ENCODE data around the gene IGFBP4. TPM values are rescaled to one million over a fixed set of nuclear protein-coding genes. Genes with fewer than 3 reads are reported as not detected.

IGFBP4 gene
- total and polyA plus RNA-seq, 2 of the 13 experiments (the other 11 are each of a cell fraction or from before 2014, with no cell fraction given) = 4.1 to 49.0 TPM

DNA sequence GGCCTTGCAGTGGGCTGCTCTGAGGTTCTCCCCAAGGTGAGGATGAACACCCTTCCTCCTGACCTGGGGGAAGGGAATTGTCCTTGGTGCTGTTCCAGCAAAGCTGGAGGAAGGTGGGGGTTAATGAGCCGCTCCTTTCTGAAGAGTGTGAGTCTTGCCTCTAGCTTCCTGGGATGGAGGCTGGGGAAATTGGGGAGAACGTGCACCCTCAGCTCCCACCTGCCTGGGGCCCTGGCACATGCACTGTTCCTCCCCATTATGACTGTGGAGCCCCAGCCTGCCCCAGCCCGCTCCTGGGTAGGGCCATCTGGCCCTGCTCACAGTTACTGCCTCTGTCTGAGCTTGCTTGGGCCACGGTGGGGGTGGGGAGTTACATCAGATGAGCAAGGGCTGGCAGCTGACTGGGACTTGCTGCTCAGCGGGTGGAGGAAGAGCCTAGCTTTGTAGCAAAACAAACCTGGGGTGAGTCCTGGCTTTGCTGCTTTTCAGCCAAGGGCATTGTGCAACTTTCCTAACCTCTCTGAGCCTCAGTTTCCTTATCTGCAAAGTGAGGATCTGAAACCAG lies 47.1 kb downstream of the IGFBP4 start (continued):
- TF ChIP-seq ZNF792 (CRISPR knock-in tag; IDR thresholded peaks at IDR 0.05) (no peak), ZBTB20 (CRISPR knock-in tag; IDR thresholded peaks at IDR 0.05; ENCODE audit: borderline replicate concordance, low read depth) (no peak), PAF1 (CRISPR knock-in tag; IDR thresholded peaks at IDR 0.05) (no peak), ZNF709 (CRISPR knock-in tag; IDR thresholded peaks at IDR 0.05) (no peak), CHD4 (IDR thresholded peaks at IDR 0.05; ENCODE audit: borderline replicate concordance, low read length) (no peak), ZFP36L1 (CRISPR knock-in tag; IDR thresholded peaks at IDR 0.05) (no peak), TFAP4 (IDR thresholded peaks at IDR 0.05; ENCODE audit: borderline replicate concordance, low read depth) (peak; percentile 35; the same call in 1 of the 2 replicates), ZBTB38 (CRISPR knock-in tag; IDR thresholded peaks at IDR 0.05) (0 out of 2 replicates have a peak, but pooled peaks have one; percentile 29), ZNF34 (CRISPR knock-in tag; IDR thresholded peaks at IDR 0.05; ENCODE audit: borderline replicate concordance) (no peak), ERF (CRISPR knock-in tag; IDR thresholded peaks at IDR 0.05) (no peak), ZBED4 (CRISPR knock-in tag; IDR thresholded peaks at IDR 0.05; ENCODE audit: borderline replicate concordance) (no peak), ZNF646 (CRISPR knock-in tag; IDR thresholded peaks at IDR 0.05) (no peak), CEBPB (IDR thresholded peaks at IDR 0.05; ENCODE audit: borderline replicate concordance, low read depth, low read length) (peak; percentile 44; the same call in 1 of the 2 replicates), RBFOX2 (IDR thresholded peaks at IDR 0.05; ENCODE audit: low read depth, low read length) (no peak), ZNF75D (CRISPR knock-in tag; IDR thresholded peaks at IDR 0.05; ENCODE audit: borderline replicate concordance) (no peak), BCL6 (CRISPR knock-in tag; IDR thresholded peaks at IDR 0.05) (no peak)

Measured in HepG2 (cell line).